ENCODE results near the gene MAPK8. TPM values are rescaled to one million over a fixed set of nuclear protein-coding genes. Genes with fewer than 3 reads are reported as not detected.

MAPK8 gene
- total and polyA plus RNA-seq, 9 of the 15 experiments (the other 6 are each of a cell fraction or from before 2014, with no cell fraction given) = 6.4 to 159 (median 71.0) TPM

DNA sequence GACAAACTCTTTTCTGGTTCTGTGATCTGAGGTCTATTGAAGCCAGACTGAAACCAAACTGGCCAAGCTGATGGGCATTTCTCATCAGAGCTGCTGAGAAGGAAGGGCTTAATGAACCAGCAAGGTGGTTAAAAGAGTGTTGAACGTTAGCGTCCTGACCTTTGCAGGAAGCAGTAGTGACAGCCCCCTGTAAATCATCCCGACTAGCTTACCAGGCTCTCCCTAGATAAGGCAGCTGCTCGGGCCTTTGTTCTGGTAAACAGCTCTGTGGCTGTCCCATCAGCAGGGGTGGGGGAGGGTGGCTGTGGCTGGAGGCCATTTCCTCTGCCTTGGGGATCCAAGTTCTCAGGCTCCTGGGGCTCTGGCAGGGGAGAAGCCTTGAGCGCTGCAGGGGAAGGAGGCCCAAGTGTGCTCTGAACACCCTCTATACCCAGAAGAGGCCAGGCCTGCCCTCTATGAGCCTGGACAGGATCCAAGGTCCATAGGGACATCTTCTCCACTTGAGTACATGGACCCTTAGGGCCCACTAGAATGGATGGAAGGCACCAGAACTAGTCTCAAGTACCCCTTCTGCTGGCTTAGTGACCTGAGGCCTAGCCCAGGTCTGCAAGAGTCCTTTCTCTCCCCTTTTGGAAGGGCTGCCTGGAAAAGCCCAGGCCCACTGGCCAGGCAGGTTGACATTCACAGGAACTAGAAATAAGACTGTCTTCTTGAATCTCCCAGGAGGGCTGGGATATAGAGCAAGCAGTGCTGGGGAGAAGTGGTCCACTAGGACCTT, 163.8 kb downstream of the MAPK8 start (continued):
- peak; percentile 85; the same call in 1 of the 2 replicates for TF ChIP-seq ZNF609 (CRISPR knock-in tag; IDR thresholded peaks at IDR 0.05; ENCODE audit: borderline replicate concordance)
- TF ChIP-seq STAG1 (CRISPR knock-in tag; IDR thresholded peaks at IDR 0.05; ENCODE audit: borderline replicate concordance) = no peak
- TF ChIP-seq PHF21A (IDR thresholded peaks at IDR 0.05; ENCODE audit: borderline replicate concordance, low read depth) = peak; percentile 96
- no peak for TF ChIP-seq ZBTB43 (CRISPR knock-in tag; IDR thresholded peaks at IDR 0.05)
- TF ChIP-seq FOXP4 (CRISPR knock-in tag; IDR thresholded peaks at IDR 0.05; ENCODE audit: borderline replicate concordance) = peak; percentile 98
- TF ChIP-seq, protein P1, sequence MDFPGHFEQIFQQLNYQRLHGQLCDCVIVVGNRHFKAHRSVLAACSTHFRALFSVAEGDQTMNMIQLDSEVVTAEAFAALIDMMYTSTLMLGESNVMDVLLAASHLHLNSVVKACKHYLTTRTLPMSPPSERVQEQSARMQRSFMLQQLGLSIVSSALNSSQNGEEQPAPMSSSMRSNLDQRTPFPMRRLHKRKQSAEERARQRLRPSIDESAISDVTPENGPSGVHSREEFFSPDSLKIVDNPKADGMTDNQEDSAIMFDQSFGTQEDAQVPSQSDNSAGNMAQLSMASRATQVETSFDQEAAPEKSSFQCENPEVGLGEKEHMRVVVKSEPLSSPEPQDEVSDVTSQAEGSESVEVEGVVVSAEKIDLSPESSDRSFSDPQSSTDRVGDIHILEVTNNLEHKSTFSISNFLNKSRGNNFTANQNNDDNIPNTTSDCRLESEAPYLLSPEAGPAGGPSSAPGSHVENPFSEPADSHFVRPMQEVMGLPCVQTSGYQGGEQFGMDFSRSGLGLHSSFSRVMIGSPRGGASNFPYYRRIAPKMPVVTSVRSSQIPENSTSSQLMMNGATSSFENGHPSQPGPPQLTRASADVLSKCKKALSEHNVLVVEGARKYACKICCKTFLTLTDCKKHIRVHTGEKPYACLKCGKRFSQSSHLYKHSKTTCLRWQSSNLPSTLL (IDR thresholded peaks at IDR 0.05) = no peak
- TF ChIP-seq ZNF124 (CRISPR knock-in tag; IDR thresholded peaks at IDR 0.05) = no peak
- TF ChIP-seq, protein P2, sequence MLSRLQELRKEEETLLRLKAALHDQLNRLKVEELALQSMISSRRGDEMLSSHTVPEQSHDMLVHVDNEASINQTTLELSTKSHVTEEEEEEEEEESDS (CRISPR knock-in tag; IDR thresholded peaks at IDR 0.05) = no peak
- peak; percentile 79 for TF ChIP-seq POLR2A (conservative IDR thresholded peaks at IDR 0.05)
- no peak for TF ChIP-seq TSC22D4 (tag; IDR thresholded peaks at IDR 0.05)
- TF ChIP-seq ZNF277 (CRISPR knock-in tag; IDR thresholded peaks at IDR 0.05; ENCODE audit: borderline replicate concordance) = no peak
- TF ChIP-seq ZC3H11A (IDR thresholded peaks at IDR 0.05; ENCODE audit: low read depth, low read length) = no peak
- no peak for TF ChIP-seq SMARCA5 (IDR thresholded peaks at IDR 0.05)
- peak; percentile 63 for TF ChIP-seq CHD2 (IDR thresholded peaks at IDR 0.05; ENCODE audit: low read depth, low read length)
- TF ChIP-seq MAFF (IDR thresholded peaks at IDR 0.05; ENCODE audit: low read length) = no peak
- no peak for TF ChIP-seq PRMT5 (CRISPR knock-in tag; IDR thresholded peaks at IDR 0.05)

Data from K562 (cell line).